K562 (cell line): ENCODE results near the gene YBX2. TPM values are rescaled to one million over a fixed set of nuclear protein-coding genes. Genes with fewer than 3 reads are reported as not detected.

Experiments
- ATAC-seq: fragments of 200-7000 bp; cut with Tn5 transposase; 3 replicates; pipeline ENCODE4 v1.9.1; 2020; ENCODE audit warnings: moderate library complexity
- BruUV-seq: library from RNA; stranded (reverse); fragments of 400-500 nt; replicated peaks from 2 replicates; lab custom pipeline; 2021; lab: Mats Ljungman, UMichigan
- CTCF ChIA-PET: fragments of 300-600 bp; formaldehyde crosslinking; extraction: SDS; loops from one replicate; lab custom pipeline; 2021; ENCODE audit warnings: low intra/inter-chr PET ratio; lab: Yijun Ruan, JAX
- POLR2A ChIA-PET: fragments of 300-600, 350-650 bp; sonication (Branson Sonifier 250); formaldehyde crosslinking; extraction: SDS; loops from one replicate; lab custom pipeline; 2021; ENCODE audit warnings: antibody characterized with exemption, inconsistent platforms; lab: Yijun Ruan, JAX
- DNase-seq, 4 experiments: peaks; one replicate each; pipeline versions ENCODE4 v3.0.0 to v3.0.0-alpha.2; 2011 to 2018; ENCODE audit warnings: low spot score in 3 of 4, mixed read lengths in 3 of 4; ENCODE audit errors: extremely low read depth in 1 of 4
- FAIRE-seq: peaks from 2 replicates; lab custom pipeline; 2011; peaks lifted over from hg19 to GRCh38; lab: Jason Lieb, UNC
- H2AFZ ChIP-seq: 2 replicates; pipeline ENCODE4 v1.6.0; 2011; ENCODE audit warnings: low read depth, low read length, control low read depth, inconsistent platforms
- H3K27ac ChIP-seq: fragments of 200-600 bp; 3 replicates; pipeline ENCODE4 v1.8.0; 2011; ENCODE audit warnings: low read depth, mild to moderate bottlenecking, control low read depth, inconsistent platforms, low read length, moderate library complexity, mixed read lengths; ENCODE audit errors: extremely low read depth
- H3K27me3 ChIP-seq, 2 experiments: fragments of 300-600 bp in 1 of 2; 2 replicates in 1 of 2; 3 replicates in 1 of 2; pipeline versions ENCODE4 v1.6.0 to v1.8.0; 2011; ENCODE audit warnings: inconsistent platforms in 2 of 2, low read length in 2 of 2, mild to moderate bottlenecking in 1 of 2, mixed read lengths in 1 of 2, moderate library complexity in 1 of 2; ENCODE audit not compliant: control insufficient read depth in 2 of 2, insufficient read depth in 2 of 2
- H3K36me3 ChIP-seq: fragments of 300-600 bp; 3 replicates; pipeline ENCODE4 v1.8.0; 2011; ENCODE audit warnings: mild to moderate bottlenecking, low read length, inconsistent platforms; ENCODE audit not compliant: control insufficient read depth, insufficient read depth
- H3K4me1 ChIP-seq, 2 experiments: fragments of 200-600 bp in 1 of 2; replicated peaks in 1 of 2; 2 replicates in 1 of 2; 3 replicates in 1 of 2; pipeline versions ENCODE4 v1.5.1 to v1.8.0; 2011; ENCODE audit warnings: inconsistent platforms in 2 of 2, low read length in 2 of 2, mild to moderate bottlenecking in 1 of 2, mixed read lengths in 1 of 2, moderate library complexity in 1 of 2; ENCODE audit not compliant: control insufficient read depth in 2 of 2, insufficient read depth in 2 of 2
- H3K4me2 ChIP-seq: 2 replicates; pipeline ENCODE4 v1.6.1; 2011; ENCODE audit warnings: low read length, control low read depth, inconsistent platforms, mixed read lengths; ENCODE audit not compliant: insufficient read depth
- H3K4me3 ChIP-seq: fragments of 200-600 bp; sonication (generic), shearing (Covaris generic); 2 replicates; pipeline ENCODE4 v1.5.1; 2016; ENCODE audit warnings: control low read depth, inconsistent platforms
- H3K79me2 ChIP-seq: fragments of 200-600 bp; 3 replicates; pipeline ENCODE4 v1.8.0; 2011; ENCODE audit warnings: low read length, inconsistent platforms; ENCODE audit not compliant: control insufficient read depth, insufficient read depth
- H3K9ac ChIP-seq, 2 experiments: 2 replicates each; pipeline versions ENCODE4 v1.6.0 to v1.6.1; 2011; ENCODE audit warnings: low read depth in 2 of 2, low read length in 2 of 2, control low read depth in 1 of 2, inconsistent platforms in 1 of 2, mild to moderate bottlenecking in 1 of 2, mixed read lengths in 1 of 2; ENCODE audit not compliant: insufficient read depth in 1 of 2
- H3K9me1 ChIP-seq: one replicate; pipeline ENCODE4 v1.6.0; 2011; ENCODE audit warnings: inconsistent platforms, mild to moderate bottlenecking, low read length, moderate library complexity; ENCODE audit not compliant: control insufficient read depth, insufficient read depth
- H3K9me3 ChIP-seq: replicated peaks from 2 replicates; pipeline ENCODE4 v1.5.1; 2011; ENCODE audit warnings: low read depth, low read length, inconsistent platforms; ENCODE audit not compliant: control insufficient read depth, insufficient read depth
- H4K20me1 ChIP-seq: replicated peaks from 2 replicates; pipeline ENCODE4 v1.6.1; 2011; ENCODE audit warnings: low read length, inconsistent platforms, mixed read lengths; ENCODE audit not compliant: control insufficient read depth, insufficient read depth
- AFF1 ChIP-seq, 2 experiments: fragments of 450-650 bp; IDR thresholded peaks; 2 replicates each; pipeline ENCODE4 v1.6.1; 2018; ENCODE audit warnings: mild to moderate bottlenecking in 2 of 2, low read depth in 1 of 2; ENCODE audit not compliant: partially characterized antibody in 2 of 2
- CBX8 ChIP-seq: fragments of 200-600 bp; sonication (generic); IDR thresholded peaks from 2 replicates; pipeline ENCODE4 v1.6.1; 2012; ENCODE audit warnings: borderline replicate concordance, mixed run types, low read depth, mild to moderate bottlenecking, moderate library complexity, mixed read lengths, low read length, control low read depth, inconsistent platforms; ENCODE audit not compliant: poor library complexity, severe bottlenecking; ENCODE audit errors: extremely low read depth
- CCNT2 ChIP-seq: IDR thresholded peaks from 2 replicates; pipeline ENCODE4 v1.6.1; 2011; ENCODE audit warnings: borderline replicate concordance, low read depth, mild to moderate bottlenecking, moderate library complexity, mixed read lengths, low read length; ENCODE audit not compliant: insufficient read length; ENCODE audit errors: extremely low read depth
- CXXC5 ChIP-seq: fragments of 250-450 bp; sonication (Bioruptor Pico); IDR thresholded peaks from 2 replicates; pipeline ENCODE4 v1.8.0; 2022; ENCODE audit warnings: inconsistent platforms, mild to moderate bottlenecking, moderate library complexity
- KDM4B ChIP-seq, 2 experiments: fragments of 450-650 bp in 1 of 2; sonication (generic) in 1 of 2; IDR thresholded peaks; 2 replicates each; pipeline ENCODE4 v1.6.1; 2016 to 2017; ENCODE audit warnings: borderline replicate concordance in 2 of 2, antibody characterized with exemption in 1 of 2, low read depth in 1 of 2, mild to moderate bottlenecking in 1 of 2
- MBD2 ChIP-seq: sonication (generic); IDR thresholded peaks from 2 replicates; pipeline ENCODE4 v1.6.1; 2016; ENCODE audit warnings: low read depth, borderline replicate concordance
- PHF20 ChIP-seq: fragments of 450-650 bp; IDR thresholded peaks from 2 replicates; pipeline ENCODE4 v1.6.1; 2018; ENCODE audit not compliant: partially characterized antibody
- POLR2B ChIP-seq: fragments of 450-650 bp; IDR thresholded peaks from 2 replicates; pipeline ENCODE4 v1.6.1; 2018; ENCODE audit warnings: low read depth; ENCODE audit not compliant: partially characterized antibody
- SMC3 ChIP-seq: conservative IDR thresholded peaks from 2 replicates; pipeline ENCODE4 v1.6.1; 2011; ENCODE audit warnings: low read depth, low read length, improper control_type of control experiment; ENCODE audit not compliant: insufficient read depth
- TFAP4 ChIP-seq: sonication (generic); formaldehyde crosslinking; IDR thresholded peaks from 2 replicates; pipeline ENCODE4 v1.8.0; 2022; ENCODE audit warnings: missing genetic modification reagents, mild to moderate bottlenecking, moderate library complexity, borderline replicate concordance
- ZNF354B ChIP-seq: fragments of 250-450 bp; sonication (Bioruptor Pico); IDR thresholded peaks from 2 replicates; pipeline ENCODE4 v1.4.0; 2020
- ZNF395 ChIP-seq: fragments of 200-800 bp; sonication (Bioruptor generic); IDR thresholded peaks from 2 replicates; pipeline ENCODE4 v1.6.1; 2017; ENCODE audit warnings: missing genetic modification characterization, missing compliant biosample characterization
- WGBS: fragments of 100-300 bp; shearing (Covaris generic); methylation state at CpG from one replicate; pipeline ENCODE4 v1.1.6; 2016; ENCODE audit warnings: low coverage, mixed read lengths; ENCODE audit not compliant: insufficient coverage; ENCODE audit errors: missing lambda C conversion rate; 5-methylcytosine and 5-hydroxymethylcytosine counted together
- in situ Hi-C: fragments of 300-500 bp; cut with MboI; formaldehyde crosslinking; loops from 4 replicates; pipeline ENCODE4 v1.15.0; 2018; ENCODE audit warnings: inconsistent platforms, mixed read lengths
- intact Hi-C: fragments of 100-400 bp; cut with micrococcal nuclease; formaldehyde crosslinking; loops from 2 replicates; pipeline ENCODE4 v1.14.2; 2022
- polyA plus RNA-seq, 8 experiments: library from polyadenylated mRNA; depleted of rRNA in 4 of 8; stranded (reverse) in 5 of 8; unstranded in 3 of 8; fragments of >200 nt; fragmentation: Nextera tagmentation in 2 of 8; fragmentation: Illumina TruSeq in 1 of 8; extraction: Ambion mirVana in 2 of 8; extraction: Trizol in 1 of 8; gene quantifications; 2 replicates each; pipeline versions ENCODE4 v1.2.1 to v1.2.3, GENCODE V29; 2011 to 2014; ENCODE audit warnings: inconsistent platforms in 1 of 8, missing spikeins in 1 of 8
- total RNA-seq, 7 experiments: library from RNA; depleted of rRNA in 6 of 7; stranded (reverse); fragments of >200 nt in 6 of 7; fragmentation: Illumina TruSeq in 2 of 7; extraction: Trizol in 2 of 7; gene quantifications; 2 replicates each; pipeline versions ENCODE4 v1.2.1 to v1.2.3, GENCODE V29; 2011 to 2021; ENCODE audit warnings: low replicate concordance in 1 of 7

YBX2 gene
- total and polyA plus RNA-seq, 9 of the 15 experiments (the other 6 are each of a cell fraction or from before 2014, with no cell fraction given) = 0.03 to 0.59 (median 0.27) TPM; not detected in 6

- Histone ChIP-seq H3K9me3 (no peaks in the 10 kb centered on the region), H3K4me1 (peaks cover 13 to 19% of the 10 kb centered on the region in 2 experiments; a peak in 4 of 5 replicates), H3K79me2 (peaks cover 61% of the 10 kb centered on the region), H3K27me3 (no peaks in the 10 kb centered on the region), H3K4me2 (peak within 1 kb of the TSS; percentile 98), H3K9me1 (no peaks in the 10 kb centered on the region), H3K27ac (peak within 1 kb of the TSS; percentile 96), H3K36me3 (peaks cover 48% of the 10 kb centered on the region), H3K9ac (peak within 1 kb of the TSS; percentile 97 to 98), H4K20me1 (no peaks in the 10 kb centered on the region), H2AFZ (peak within 1 kb of the TSS; percentile 96), H3K4me3 (peak within 1 kb of the TSS; percentile 95)
- FAIRE-seq = peak; percentile 100
- no TSS peak for BruUV-seq
- peak; percentile 96 for ATAC-seq
- intact Hi-C loops = loop anchor here (2.0 kb wide), 1 partner anchor 13 kb away; the partner anchor contains the start of gene PHF23
- DNase-seq = peak; percentile 73 to 97 (median 88)
- CTCF ChIA-PET = interaction anchor here (0.6 kb wide), 1 partner anchor 55 kb away, joined by 3 read pairs; the partner anchor contains the start of gene EIF5A
- under 1% methylated on average over 17 of the region's 41 CpGs for WGBS
- in situ Hi-C loops = no loop called here
- POLR2A ChIA-PET = interaction anchor here (0.5 to 1.7 kb wide), 5 partner anchors 8 to 199 kb away, joined by 3 to 16 read pairs (median 3); partner anchors contain the start of genes GABARAP and PHF23
- TF ChIP-seq TFAP4 (CRISPR knock-in tag) (peak; percentile 55; the same call in 1 of the 2 replicates), KDM4B (IDR thresholded peaks at IDR 0.05; ENCODE audit: borderline replicate concordance in 2 of 2, low read depth in 1 of 2) (peak in 1 of 2 experiments; percentile 71; a peak in 1 of 4 replicates), MBD2 (peak; percentile 13; the same call in 1 of the 2 replicates), ZNF395 (CRISPR knock-in tag) (no peak), CBX8 (no peak), ZNF354B (CRISPR knock-in tag) (no peak), PHF20 (peak; percentile 47), CXXC5 (CRISPR knock-in tag) (peak; percentile 12; the same call in 1 of the 2 replicates), SMC3 (no peak), AFF1 (IDR thresholded peaks at IDR 0.05; ENCODE audit: low read depth in 1 of 2, partially characterized antibody in 2 of 2) (peak in 1 of 2 experiments; percentile 18), POLR2B (peak; percentile 38), CCNT2 (peak; percentile 3)
These were observed 42.7 kb downstream of the YBX2 start, which contains the start of gene CTDNEP1 for GRCh38 chr17:7251661-7252175. TSS of gene CTDNEP1 (minus strand) at chr17:7251734. CDS start at chr17:7251296, 438 bp downstream.
